Mononuclear cell (primary cell): ENCODE measurements around the gene NELL1. TPM values are rescaled to one million over a fixed set of nuclear protein-coding genes. Genes with fewer than 3 reads are reported as not detected.

ENCODE experiments used
- H3K27me3 ChIP-seq: 2 replicates; pipeline ENCODE4 v1.6.0; 2011; ENCODE audit warnings: low read length, control low read depth; ENCODE audit not compliant: insufficient read depth
- H3K4me1 ChIP-seq: 2 replicates; pipeline ENCODE4 v1.5.1; 2011; ENCODE audit warnings: mild to moderate bottlenecking, low read length, control low read depth; ENCODE audit not compliant: insufficient read depth
- H3K4me3 ChIP-seq: 2 replicates; pipeline ENCODE4 v1.5.1; 2011; ENCODE audit warnings: mild to moderate bottlenecking, low read length, moderate library complexity
- H3K9me3 ChIP-seq: 2 replicates; pipeline ENCODE4 v1.5.1; 2011; ENCODE audit warnings: low read depth, mild to moderate bottlenecking, control low read depth, low read length
- total RNA-seq: library from RNA; depleted of rRNA; stranded (reverse); fragments of >200 nt; gene quantifications from one replicate; pipeline ENCODE4 v1.2.3, GENCODE V29; 2012

The NELL1 gene
- total RNA-seq, 1 donor: not detected

DNA sequence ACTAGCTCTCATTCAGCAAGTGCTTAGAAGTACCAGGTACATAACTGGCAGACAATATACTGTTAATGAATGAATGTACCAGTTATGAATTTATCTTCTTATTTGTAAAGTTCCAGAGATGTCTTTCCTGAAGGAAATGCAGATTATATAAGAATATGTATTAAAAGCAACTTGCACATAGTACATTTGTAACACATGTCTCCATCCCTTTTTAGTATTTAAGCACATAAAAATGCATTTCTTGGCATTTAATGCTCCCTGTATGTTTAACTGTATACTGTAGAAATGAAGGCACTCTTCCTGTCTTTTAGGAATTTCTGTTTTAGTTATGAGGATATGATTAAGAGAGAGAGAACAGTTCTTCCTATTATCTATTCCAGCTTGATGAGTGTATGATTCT, 241.3 kb downstream of the NELL1 start:
- no peaks in the 10 kb centered on the region for H3K4me1 ChIP-seq
- H3K4me3 ChIP-seq: no peak overlapping the region
- no peaks in the 10 kb centered on the region for H3K9me3 ChIP-seq
- no peaks in the 10 kb centered on the region for H3K27me3 ChIP-seq

DNA sequence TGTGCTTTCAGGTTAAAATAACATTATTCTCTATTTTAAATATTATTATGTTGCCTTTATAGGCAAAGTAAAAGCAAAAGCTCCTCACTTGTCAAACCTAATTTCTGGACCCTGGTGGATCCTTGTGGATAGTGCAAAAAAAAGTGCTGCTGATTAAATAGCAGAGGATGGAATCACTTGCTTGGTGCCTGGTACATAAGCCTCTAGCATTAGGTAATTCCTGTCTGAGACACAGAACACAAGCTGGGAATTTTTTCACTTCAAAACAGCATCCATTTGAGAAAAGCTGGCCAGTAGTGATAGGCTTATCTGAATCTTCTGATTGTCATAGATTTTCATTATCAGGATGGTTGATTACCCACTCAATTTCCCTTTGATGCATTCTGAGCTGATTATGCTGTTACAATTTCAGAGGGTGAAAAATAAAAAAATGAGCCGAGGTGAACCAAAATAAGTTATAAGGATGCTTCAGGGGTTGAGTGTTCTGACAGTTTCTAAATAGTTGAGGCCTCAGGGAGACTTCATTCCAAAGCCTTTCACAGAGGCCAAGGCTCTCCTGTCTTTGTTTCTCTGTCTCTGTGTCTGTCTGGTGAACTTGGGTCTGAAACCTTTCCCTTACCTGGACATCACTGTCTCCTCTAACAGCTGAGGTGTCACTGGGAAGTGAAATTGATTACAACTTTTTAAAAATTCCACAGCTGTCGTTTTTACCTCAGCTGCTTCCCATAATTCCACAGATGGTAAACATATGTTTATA, 242.9 kb downstream of the NELL1 start:
- H3K9me3 ChIP-seq: no peaks in the 10 kb centered on the region
- H3K27me3 ChIP-seq: no peaks in the 10 kb centered on the region
- H3K4me3 ChIP-seq: no peak overlapping the region
- no peaks in the 10 kb centered on the region for H3K4me1 ChIP-seq

DNA sequence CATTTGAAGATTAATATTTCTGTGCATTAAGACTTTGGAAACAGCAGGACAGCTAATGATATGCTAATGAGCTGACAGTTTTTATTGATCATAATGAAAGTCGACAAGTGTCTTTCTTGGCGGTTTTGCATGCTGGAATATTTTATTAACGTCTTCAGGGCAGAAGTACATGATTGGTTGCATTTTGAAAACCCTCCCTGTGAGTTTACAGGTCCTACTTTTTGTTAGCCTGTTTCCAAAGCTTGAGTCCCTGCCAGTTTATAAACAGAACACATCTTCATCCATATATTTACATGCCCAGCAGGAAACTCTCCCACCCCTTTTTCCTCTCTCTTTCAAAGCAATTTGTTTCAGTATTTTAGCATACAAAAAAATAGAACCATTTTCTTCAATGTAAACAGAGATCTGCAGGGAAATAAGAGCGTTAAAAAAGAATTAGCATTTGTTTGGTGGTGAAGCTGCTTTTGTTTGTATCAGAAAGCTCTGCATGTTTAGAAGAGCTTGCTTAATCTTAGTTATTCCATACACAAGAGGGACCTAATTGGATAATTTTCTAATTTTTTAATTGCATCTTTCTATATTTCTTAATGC, 243.6 kb downstream of the NELL1 start:
- Histone ChIP-seq H3K4me3 (no peak overlapping the region), H3K9me3 (no peaks in the 10 kb centered on the region), H3K4me1 (no peaks in the 10 kb centered on the region), H3K27me3 (no peaks in the 10 kb centered on the region)

DNA sequence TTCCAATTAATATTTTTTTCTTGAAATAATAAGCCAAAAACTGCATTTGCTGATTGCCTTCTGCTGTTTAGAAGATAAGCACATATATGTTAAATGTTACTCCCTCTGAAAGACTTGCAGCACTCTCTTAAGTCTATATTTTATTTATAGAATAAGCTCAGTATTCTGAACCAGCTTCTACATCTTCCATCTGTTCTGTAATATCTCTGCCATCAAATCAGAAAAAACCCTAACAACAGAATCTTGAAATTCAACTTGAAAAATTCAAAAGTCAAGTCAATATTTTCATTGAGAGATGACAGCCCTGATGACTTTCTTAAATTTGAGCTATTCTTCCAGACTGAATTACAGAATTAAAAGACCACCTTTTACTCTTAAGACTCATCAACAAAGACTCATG, 247.9 kb downstream of the NELL1 start:
- Histone ChIP-seq H3K27me3 (no peaks in the 10 kb centered on the region), H3K9me3 (no peaks in the 10 kb centered on the region), H3K4me1 (no peaks in the 10 kb centered on the region), H3K4me3 (no peak overlapping the region)

DNA sequence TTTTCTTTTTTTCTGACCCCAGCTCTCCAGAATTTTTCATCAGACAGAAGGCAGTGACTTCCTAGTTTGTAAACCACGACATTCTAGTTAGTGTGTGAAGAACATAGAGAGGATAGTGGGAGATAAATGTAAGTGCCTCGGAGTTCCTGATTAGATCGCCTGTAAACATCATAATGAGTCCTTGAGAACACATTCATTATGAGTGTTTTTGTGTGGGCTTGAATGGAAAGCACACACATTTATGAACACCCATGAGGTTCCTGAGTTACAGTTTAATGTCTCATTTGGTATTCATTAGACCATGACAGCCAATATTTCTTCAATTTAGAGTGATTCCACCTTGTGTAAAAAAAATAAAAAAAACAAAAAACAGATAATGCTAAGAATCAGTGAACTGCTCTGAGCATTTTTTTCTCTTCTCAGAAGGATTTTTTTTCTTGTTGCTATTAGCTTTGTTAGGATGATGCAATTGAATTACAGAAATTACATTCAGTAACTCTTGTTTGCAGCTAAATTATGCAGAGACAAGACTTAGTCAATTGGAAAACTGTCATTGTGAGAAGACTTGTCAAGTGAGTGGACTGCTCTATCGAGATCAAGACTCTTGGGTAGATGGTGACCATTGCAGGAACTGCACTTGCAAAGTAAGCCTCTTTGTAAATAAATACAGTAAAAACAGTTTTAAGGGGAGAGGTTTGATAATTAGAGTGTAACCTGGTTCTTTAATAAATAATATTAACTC, 257.6 kb downstream of the NELL1 start:
- Histone ChIP-seq H3K27me3 (no peaks in the 10 kb centered on the region), H3K4me3 (no peak overlapping the region), H3K9me3 (no peaks in the 10 kb centered on the region), H3K4me1 (no peaks in the 10 kb centered on the region)

DNA sequence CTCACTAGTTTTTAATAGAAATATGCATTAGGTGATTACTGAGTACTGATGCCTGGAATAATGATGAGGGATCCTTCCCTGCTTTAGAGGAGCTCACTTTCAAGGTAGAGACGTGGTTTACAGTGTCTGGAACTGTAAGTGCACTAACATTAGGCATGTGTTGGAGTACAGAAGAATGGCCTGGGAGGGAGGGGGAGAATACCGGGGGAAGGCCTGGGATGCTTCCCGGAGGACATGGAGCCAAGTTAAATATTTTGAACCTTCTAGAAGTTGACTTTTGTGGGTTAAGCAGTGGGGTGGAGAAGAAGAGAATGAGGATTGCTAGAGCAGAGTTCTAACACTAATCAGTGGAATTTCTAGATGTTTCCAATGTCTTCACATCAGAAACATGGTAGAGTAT, 261.6 kb downstream of the NELL1 start:
- no peak overlapping the region for H3K4me3 ChIP-seq
- no peaks in the 10 kb centered on the region for H3K4me1 ChIP-seq
- no peaks in the 10 kb centered on the region for H3K27me3 ChIP-seq
- H3K9me3 ChIP-seq: no peaks in the 10 kb centered on the region

DNA sequence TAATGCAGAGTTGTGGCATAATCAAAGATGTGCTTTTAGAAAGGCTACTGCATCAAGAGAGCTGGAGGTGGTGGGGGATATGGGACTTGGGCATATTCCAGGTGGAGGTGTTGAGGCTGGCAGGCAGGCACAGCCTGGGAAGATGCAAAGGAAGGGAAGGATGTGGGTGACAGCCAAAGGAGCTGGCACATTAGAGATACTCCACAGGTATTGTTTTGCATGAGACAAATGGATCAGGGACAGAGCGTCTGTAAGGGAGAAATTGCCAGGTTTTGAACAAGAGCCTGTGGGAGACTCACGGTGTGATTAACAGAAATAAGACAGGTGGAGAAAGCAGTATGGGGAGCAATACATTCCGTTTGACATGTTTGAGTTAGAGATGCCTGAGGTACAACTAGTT, 263.7 kb downstream of the NELL1 start:
- Histone ChIP-seq H3K4me1 (no peaks in the 10 kb centered on the region), H3K9me3 (no peaks in the 10 kb centered on the region), H3K4me3 (no peak overlapping the region), H3K27me3 (no peaks in the 10 kb centered on the region)

DNA sequence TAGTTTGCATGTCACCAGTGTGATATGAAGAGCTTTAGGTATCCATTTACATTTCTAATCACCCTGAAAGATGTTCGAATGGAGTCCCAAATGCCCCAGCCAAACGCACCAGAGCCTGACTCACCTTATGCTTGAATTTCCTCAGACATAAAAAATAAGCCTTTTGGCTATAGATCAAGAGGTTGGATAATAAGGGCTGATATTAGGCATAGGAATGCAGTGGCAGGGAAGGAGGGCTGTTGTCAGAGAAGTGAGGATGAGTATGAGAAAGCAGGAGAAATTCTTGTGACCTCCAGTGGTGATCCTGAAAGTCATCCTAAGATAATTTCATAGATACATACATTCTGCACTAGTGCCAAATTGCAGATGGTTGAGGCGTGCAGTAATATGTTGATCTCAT, 264.6 kb downstream of the NELL1 start:
- Histone ChIP-seq H3K4me3 (no peak overlapping the region), H3K4me1 (no peaks in the 10 kb centered on the region), H3K27me3 (no peaks in the 10 kb centered on the region), H3K9me3 (no peaks in the 10 kb centered on the region)

DNA sequence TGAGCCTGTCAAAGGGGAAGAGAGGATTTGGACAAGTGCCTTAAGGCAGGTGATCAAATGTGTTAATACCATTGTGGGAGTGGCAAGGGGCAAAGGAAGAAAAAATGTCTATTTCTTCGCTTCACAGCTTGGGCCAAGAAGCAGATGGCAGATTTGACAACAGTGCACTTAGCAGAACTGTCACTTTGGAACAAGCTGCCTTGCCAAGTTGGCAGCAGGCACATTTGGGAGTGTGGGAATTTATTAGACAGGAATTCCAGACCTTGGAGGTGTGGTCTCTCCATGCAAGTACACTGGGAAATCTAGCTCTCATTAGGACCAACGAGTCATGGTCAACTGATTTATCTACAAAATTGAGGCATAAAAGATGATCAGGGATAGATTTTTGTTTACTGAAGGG, 265.1 kb downstream of the NELL1 start:
- H3K9me3 ChIP-seq: no peaks in the 10 kb centered on the region
- no peaks in the 10 kb centered on the region for H3K4me1 ChIP-seq
- H3K27me3 ChIP-seq: no peaks in the 10 kb centered on the region
- H3K4me3 ChIP-seq: no peak overlapping the region

DNA sequence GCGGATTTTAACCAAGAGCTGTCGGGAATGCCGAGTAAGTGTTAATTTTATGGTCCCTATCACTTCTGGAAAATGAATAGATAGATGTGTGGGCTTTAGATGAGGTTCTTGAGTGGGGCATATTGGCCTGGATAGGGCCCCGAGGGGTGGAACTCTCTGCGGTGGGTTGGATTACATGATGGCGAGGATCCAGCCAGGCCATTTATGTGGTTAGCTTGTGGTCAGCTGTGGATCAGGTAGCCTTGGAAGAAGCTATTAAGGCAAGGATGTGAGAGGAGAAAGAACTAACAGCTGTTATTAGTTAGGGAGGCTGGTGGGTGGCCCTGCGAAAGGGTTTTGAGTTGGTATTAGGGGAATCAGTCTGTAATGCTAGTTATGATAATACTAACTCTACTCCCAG, 268.4 kb downstream of the NELL1 start:
- no peaks in the 10 kb centered on the region for H3K9me3 ChIP-seq

DNA sequence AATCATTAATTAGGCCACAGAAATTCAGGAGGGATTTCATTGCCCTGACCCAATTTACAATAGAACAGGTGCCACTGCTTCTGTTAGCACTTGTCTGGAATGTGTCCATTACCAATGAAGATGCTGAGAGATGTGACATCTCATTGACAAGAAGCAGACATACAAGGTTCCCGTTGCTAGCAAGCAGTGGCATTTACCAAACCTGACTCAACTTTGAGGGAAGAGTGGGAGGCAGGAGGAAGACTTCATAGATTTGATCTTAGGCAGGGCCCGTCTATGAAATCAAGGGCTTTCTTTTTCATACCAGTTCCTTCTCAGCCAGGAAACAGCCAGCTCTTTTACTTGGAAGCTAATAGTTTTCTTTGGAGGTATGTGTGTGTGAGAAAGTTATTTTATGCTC, 280.2 kb downstream of the NELL1 start:
- Histone ChIP-seq H3K9me3 (no peaks in the 10 kb centered on the region), H3K4me1 (no peaks in the 10 kb centered on the region), H3K4me3 (no peak overlapping the region), H3K27me3 (no peaks in the 10 kb centered on the region)

More for the DNA sequence above, 268.4 kb downstream of the NELL1 start:
- H3K4me3 ChIP-seq: no peak overlapping the region
- H3K27me3 ChIP-seq: no peaks in the 10 kb centered on the region
- no peaks in the 10 kb centered on the region for H3K4me1 ChIP-seq

DNA sequence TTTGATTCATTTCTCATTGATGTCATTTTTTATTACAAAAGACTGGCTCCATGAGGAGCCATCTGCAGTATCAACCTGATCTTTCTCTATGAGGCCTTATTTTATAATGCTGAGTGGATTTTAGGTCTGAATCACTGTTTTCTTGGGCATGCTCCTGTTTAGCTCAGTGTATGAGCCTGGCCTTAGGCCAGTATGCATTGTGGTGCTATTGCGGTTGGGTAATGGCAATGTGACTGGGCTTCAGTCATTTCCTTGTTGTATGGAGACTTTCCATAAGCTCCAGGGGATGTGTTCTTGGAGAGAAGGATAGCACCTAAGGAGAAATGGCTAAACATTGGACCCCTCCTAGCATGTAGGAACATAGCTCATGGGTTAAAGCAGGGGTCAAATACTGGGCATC, 293.2 kb downstream of the NELL1 start:
- H3K27me3 ChIP-seq: no peaks in the 10 kb centered on the region
- H3K9me3 ChIP-seq: no peaks in the 10 kb centered on the region
- no peaks in the 10 kb centered on the region for H3K4me1 ChIP-seq
- H3K4me3 ChIP-seq: no peak overlapping the region

DNA sequence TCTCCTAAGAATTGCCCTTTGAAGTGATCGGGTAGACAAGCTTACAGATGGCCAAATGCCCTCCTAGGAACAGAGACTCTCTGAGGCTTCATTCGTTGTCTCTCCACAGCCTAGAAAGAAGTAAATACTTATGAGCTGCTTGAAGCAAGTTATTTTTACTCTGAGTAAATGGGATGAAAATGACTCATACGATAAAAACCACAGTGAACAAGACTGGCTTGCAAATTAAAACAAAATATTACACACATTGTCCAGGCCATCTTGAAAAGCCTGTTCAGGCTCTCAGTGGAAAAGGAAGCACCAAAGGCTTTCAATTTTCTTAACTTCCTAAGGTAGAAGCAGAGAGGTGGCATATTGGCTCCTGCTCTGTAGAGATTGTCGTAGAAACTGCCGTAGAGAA, 294.2 kb downstream of the NELL1 start:
- Histone ChIP-seq H3K27me3 (no peaks in the 10 kb centered on the region), H3K9me3 (no peaks in the 10 kb centered on the region), H3K4me3 (no peak overlapping the region), H3K4me1 (no peaks in the 10 kb centered on the region)

DNA sequence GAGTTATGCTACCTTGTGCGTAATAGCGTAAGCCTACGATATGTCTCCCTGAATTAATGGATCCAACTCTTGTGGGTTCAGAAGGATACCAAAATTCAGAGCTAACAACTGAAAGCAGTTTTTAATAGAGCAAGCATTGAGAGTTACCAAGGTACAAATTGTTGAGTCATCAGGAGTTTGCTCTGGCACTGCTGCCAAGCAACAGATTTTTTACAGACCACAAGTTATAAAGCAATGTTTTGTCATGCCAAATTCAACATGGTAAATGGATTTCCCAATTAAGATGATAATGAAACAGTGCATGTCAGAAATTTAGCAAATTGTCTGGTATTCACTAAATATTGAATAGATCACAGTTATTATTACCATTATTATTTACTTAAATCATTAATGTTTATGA, 295.6 kb downstream of the NELL1 start:
- Histone ChIP-seq H3K9me3 (no peaks in the 10 kb centered on the region), H3K27me3 (no peaks in the 10 kb centered on the region), H3K4me3 (no peak overlapping the region), H3K4me1 (no peaks in the 10 kb centered on the region)

DNA sequence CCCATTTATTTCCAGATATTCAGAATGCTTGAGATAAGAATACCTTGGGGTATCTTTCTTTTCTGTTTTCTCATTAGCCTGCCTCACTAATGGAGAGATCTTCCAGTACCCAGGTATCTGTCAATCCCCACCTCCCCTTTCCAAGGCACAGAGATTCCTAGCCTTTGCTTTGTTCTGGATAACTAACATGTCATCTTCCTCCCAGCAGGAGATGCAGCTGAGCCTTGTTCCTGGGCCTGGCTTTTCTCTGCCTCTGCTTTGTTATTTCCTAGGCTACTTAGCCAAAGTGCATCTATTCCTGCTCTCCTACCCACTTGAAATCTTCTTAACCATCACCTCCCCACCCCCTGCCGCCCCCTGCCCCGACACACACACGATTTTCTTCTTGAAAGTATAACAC, 297.1 kb downstream of the NELL1 start:
- no peak overlapping the region for H3K4me3 ChIP-seq
- H3K27me3 ChIP-seq: no peaks in the 10 kb centered on the region

More for the DNA sequence above, 297.1 kb downstream of the NELL1 start:
- H3K9me3 ChIP-seq: no peaks in the 10 kb centered on the region
- no peaks in the 10 kb centered on the region for H3K4me1 ChIP-seq
